Measurements from ENCODE around the gene PTPRK. TPM values are rescaled to one million over a fixed set of nuclear protein-coding genes. Genes with fewer than 3 reads are reported as not detected.

The PTPRK gene
- polyA plus RNA-seq, 1 experiment = 37.8 TPM

GRCh38 chr6:128427139-128427538 is 93.3 kb downstream of the PTPRK start:
- H3K27me3 ChIP-seq (ENCODE audit: control insufficient read depth, insufficient read depth, low read length) = no peaks in the 10 kb centered on the region
- ChIA-PET POLR2A (no interaction called here), CTCF (no interaction called here)
- H3K27ac ChIP-seq (ENCODE audit: low read depth, low read length) = no peak overlapping the region
- DNase-seq (ENCODE audit: low read depth, low spot score) = no peak
- H3K4me3 ChIP-seq (ENCODE audit: low read depth, low read length) = no peak overlapping the region
- no peak for TF ChIP-seq CTCF (IDR thresholded peaks at IDR 0.05; ENCODE audit: low read depth, low read length)
- no peaks in the 10 kb centered on the region for H3K9me3 ChIP-seq (ENCODE audit: control insufficient read depth, insufficient read depth, low read length)

GRCh38 chr6:128425856-128426255 is 94.5 kb downstream of the PTPRK start:
- POLR2A ChIA-PET = no interaction called here
- Histone ChIP-seq H3K27ac (ENCODE audit: low read depth, low read length) (no peak overlapping the region), H3K4me3 (ENCODE audit: low read depth, low read length) (no peak overlapping the region), H3K27me3 (ENCODE audit: control insufficient read depth, insufficient read depth, low read length) (no peaks in the 10 kb centered on the region), H3K9me3 (ENCODE audit: control insufficient read depth, insufficient read depth, low read length) (no peaks in the 10 kb centered on the region)
- CTCF ChIA-PET = no interaction called here
- no peak for DNase-seq (ENCODE audit: low read depth, low spot score)
- TF ChIP-seq CTCF (IDR thresholded peaks at IDR 0.05; ENCODE audit: low read depth, low read length) = no peak

- peaks cover 10% of the 10 kb centered on the region for H3K9me3 ChIP-seq (ENCODE audit: control insufficient read depth, insufficient read depth, low read length)
- H3K27ac ChIP-seq (ENCODE audit: low read depth, low read length) = no peak overlapping the region
- ChIA-PET CTCF (interaction anchor here (0.6 kb wide), 1 partner anchor 53 kb away, joined by 4 read pairs; no protein-coding TSS in a partner anchor), POLR2A (no interaction called here)
- TF ChIP-seq CTCF (IDR thresholded peaks at IDR 0.05; ENCODE audit: low read depth, low read length) = no peak
- H3K27me3 ChIP-seq (ENCODE audit: control insufficient read depth, insufficient read depth, low read length) = no peaks in the 10 kb centered on the region
- no peak for DNase-seq (ENCODE audit: low read depth, low spot score)
- H3K4me3 ChIP-seq (ENCODE audit: low read depth, low read length) = no peak overlapping the region
Observed at GRCh38 chr6:128422871-128423270, 97.5 kb downstream of the PTPRK start.

GRCh38 chr6:128422200-128422599 is 98.2 kb downstream of the PTPRK start:
- no peak overlapping the region for H3K4me3 ChIP-seq (ENCODE audit: low read depth, low read length)
- POLR2A ChIA-PET = no interaction called here
- peaks cover 10% of the 10 kb centered on the region for H3K9me3 ChIP-seq (ENCODE audit: control insufficient read depth, insufficient read depth, low read length)
- no peak overlapping the region for H3K27ac ChIP-seq (ENCODE audit: low read depth, low read length)
- no peak for DNase-seq (ENCODE audit: low read depth, low spot score)
- no peaks in the 10 kb centered on the region for H3K27me3 ChIP-seq (ENCODE audit: control insufficient read depth, insufficient read depth, low read length)
- no peak for TF ChIP-seq CTCF (IDR thresholded peaks at IDR 0.05; ENCODE audit: low read depth, low read length)
- CTCF ChIA-PET = interaction anchor here (0.6 kb wide), 1 partner anchor 52 kb away, joined by 4 read pairs; no protein-coding TSS in a partner anchor

- Histone ChIP-seq H3K27me3 (ENCODE audit: control insufficient read depth, insufficient read depth, low read length) (no peaks in the 10 kb centered on the region), H3K4me3 (ENCODE audit: low read depth, low read length) (no peak overlapping the region), H3K27ac (ENCODE audit: low read depth, low read length) (no peak overlapping the region), H3K9me3 (ENCODE audit: control insufficient read depth, insufficient read depth, low read length) (peaks cover 10% of the 10 kb centered on the region)
- CTCF ChIA-PET = no interaction called here
- POLR2A ChIA-PET = no interaction called here
- no peak for TF ChIP-seq CTCF (IDR thresholded peaks at IDR 0.05; ENCODE audit: low read depth, low read length)
- no peak for DNase-seq (ENCODE audit: low read depth, low spot score)
Observed at GRCh38 chr6:128421788-128422187, 98.6 kb downstream of the PTPRK start.
